SK-N-SH (cell line): Measurements from ENCODE around the gene NOX5. TPM values are rescaled to one million over a fixed set of nuclear protein-coding genes. Genes with fewer than 3 reads are reported as not detected.

Experiments
- CTCF ChIA-PET: fragments of 300-600, 350-600 bp; formaldehyde crosslinking; extraction: SDS; loops from one replicate; lab custom pipeline; 2021; lab: Yijun Ruan, JAX
- POLR2A ChIA-PET: fragments of 350-600 bp; sonication (Branson Sonifier 250); formaldehyde crosslinking; extraction: SDS; loops from one replicate; lab custom pipeline; 2020; ENCODE audit warnings: antibody characterized with exemption, inconsistent platforms; lab: Yijun Ruan, JAX
- DNase-seq: peaks from one replicate; pipeline ENCODE4 v3.0.0; 2012
- H2AFZ ChIP-seq: fragments of 200-600 bp; sonication (generic); 2 replicates; pipeline ENCODE4 v1.8.1; 2016; ENCODE audit warnings: antibody characterized with exemption, mild to moderate bottlenecking, low read depth
- H3F3A ChIP-seq: fragments of 200-600 bp; sonication (generic); replicated peaks from 2 replicates; pipeline ENCODE3; 2016; ENCODE audit warnings: antibody characterized with exemption, mild to moderate bottlenecking; ENCODE audit not compliant: insufficient read depth
- H3K27ac ChIP-seq, 2 experiments: fragments of 200-500 bp in 1 of 2; fragments of 200-600 bp in 1 of 2; sonication (Bioruptor generic) in 1 of 2; sonication (generic), shearing (Covaris generic) in 1 of 2; 2 replicates each; pipeline versions ENCODE4 v1.5.1 to v1.6.1; 2014 to 2016; ENCODE audit warnings: low read depth in 2 of 2, inconsistent platforms in 1 of 2, low read length in 1 of 2, mild to moderate bottlenecking in 1 of 2, mixed read lengths in 1 of 2
- H3K27me3 ChIP-seq: fragments of 200-600 bp; sonication (generic), shearing (Covaris generic); 2 replicates; pipeline ENCODE4 v1.6.1; 2016; ENCODE audit warnings: mixed run types; ENCODE audit not compliant: insufficient read depth
- H3K36me3 ChIP-seq, 2 experiments: fragments of 200-500 bp in 1 of 2; fragments of 200-600 bp in 1 of 2; sonication (Bioruptor generic) in 1 of 2; sonication (generic) in 1 of 2; replicated peaks in 1 of 2; 2 replicates each; pipeline versions ENCODE3 to v1.5.1; 2014 to 2016; ENCODE audit warnings: low read length in 1 of 2, mild to moderate bottlenecking in 1 of 2; ENCODE audit not compliant: insufficient read depth in 2 of 2, control insufficient read depth in 1 of 2
- H3K4me1 ChIP-seq, 2 experiments: fragments of 200-500 bp in 1 of 2; fragments of 200-600 bp in 1 of 2; sonication (Bioruptor generic) in 1 of 2; sonication (generic), shearing (Covaris generic) in 1 of 2; 2 replicates each; pipeline versions ENCODE4 v1.5.1 to v1.6.1; 2014 to 2016; ENCODE audit warnings: low read depth in 1 of 2, low read length in 1 of 2, mixed run types in 1 of 2; ENCODE audit not compliant: insufficient read depth in 2 of 2, control insufficient read depth in 1 of 2
- H3K4me2 ChIP-seq: fragments of 200-600 bp; sonication (generic), shearing (Covaris generic); 2 replicates; pipeline ENCODE4 v1.6.1; 2017; ENCODE audit warnings: mixed run types
- H3K4me3 ChIP-seq, 2 experiments: fragments of 200-500 bp in 1 of 2; fragments of 200-600 bp in 1 of 2; sonication (Bioruptor generic) in 1 of 2; sonication (generic), shearing (Covaris generic) in 1 of 2; 2 replicates each; pipeline versions ENCODE4 v1.5.1 to v1.8.1; 2014 to 2016; ENCODE audit warnings: low read depth in 2 of 2, inconsistent platforms in 1 of 2, low read length in 1 of 2, mild to moderate bottlenecking in 1 of 2, mixed read lengths in 1 of 2, moderate library complexity in 1 of 2
- H3K79me2 ChIP-seq: fragments of 200-600 bp; sonication (generic); 2 replicates; pipeline ENCODE4 v1.8.1; 2017; ENCODE audit warnings: mild to moderate bottlenecking; ENCODE audit not compliant: insufficient read depth
- H3K9ac ChIP-seq: fragments of 200-600 bp; sonication (generic); 2 replicates; pipeline ENCODE4 v1.6.1; 2017; ENCODE audit warnings: mixed run types
- H3K9me2 ChIP-seq: fragments of 200-600 bp; sonication (generic); 2 replicates; pipeline ENCODE4 v1.6.1; 2017; ENCODE audit warnings: mixed run types
- H3K9me3 ChIP-seq: fragments of 200-600 bp; sonication (generic); 2 replicates; pipeline ENCODE4 v1.6.1; 2017; ENCODE audit warnings: mixed run types, mild to moderate bottlenecking, moderate library complexity
- H4K20me1 ChIP-seq: fragments of 200-600 bp; sonication (generic); 2 replicates; pipeline ENCODE4 v1.6.1; 2017; ENCODE audit warnings: mild to moderate bottlenecking, mixed run types; ENCODE audit not compliant: insufficient read depth
- EP300 ChIP-seq, 2 experiments: IDR thresholded peaks; 2 replicates each; pipeline versions ENCODE4 v1.4.0 to v1.6.1; 2012; ENCODE audit warnings: borderline replicate concordance in 1 of 2, low read depth in 1 of 2, low read length in 1 of 2
- EZH2phosphoT487 ChIP-seq: fragments of 200-600 bp; sonication (generic); IDR thresholded peaks from 2 replicates; pipeline ENCODE4 v1.6.1; 2017; ENCODE audit warnings: low read depth, mixed run types, mild to moderate bottlenecking, antibody characterized with exemption, moderate library complexity, borderline replicate concordance
- FOXJ3 ChIP-seq: sonication (generic); formaldehyde crosslinking; IDR thresholded peaks from 2 replicates; pipeline ENCODE4 v1.5.1; 2020; ENCODE audit warnings: mild to moderate bottlenecking, missing genetic modification reagents
- GATA2 ChIP-seq: sonication (generic); formaldehyde crosslinking; IDR thresholded peaks from 2 replicates; pipeline ENCODE4 v1.5.0; 2020; ENCODE audit warnings: mild to moderate bottlenecking, missing genetic modification reagents
- MAX ChIP-seq: IDR thresholded peaks from 2 replicates; pipeline ENCODE4 v1.4.0; 2012; ENCODE audit warnings: low read depth
- MEF2A ChIP-seq: IDR thresholded peaks from 2 replicates; pipeline ENCODE4 v1.4.0; 2012; ENCODE audit warnings: low read depth, borderline replicate concordance
- MXI1 ChIP-seq: IDR thresholded peaks from 2 replicates; pipeline ENCODE4 v1.6.1; 2012; ENCODE audit warnings: mild to moderate bottlenecking, low read depth, low read length, improper control_type of control experiment
- NRF1 ChIP-seq: IDR thresholded peaks from 2 replicates; pipeline ENCODE4 v1.6.1; 2012; ENCODE audit warnings: low read depth, mild to moderate bottlenecking, low read length
- PBX3 ChIP-seq: IDR thresholded peaks from 2 replicates; pipeline ENCODE4; 2012
- POLR2AphosphoS5 ChIP-seq: IDR thresholded peaks from 2 replicates; pipeline ENCODE4 v1.6.1; 2012; ENCODE audit warnings: low read depth, low read length
- REST ChIP-seq: IDR thresholded peaks from 2 replicates; pipeline ENCODE4 v1.6.1; 2012; ENCODE audit warnings: mild to moderate bottlenecking, low read depth, low read length, moderate library complexity
- RFX5 ChIP-seq: IDR thresholded peaks from 2 replicates; pipeline ENCODE4 v1.6.1; 2012; ENCODE audit warnings: mild to moderate bottlenecking, improper control_type of control experiment, low read length
- RXRA ChIP-seq: IDR thresholded peaks from 2 replicates; pipeline ENCODE4 v1.4.0; 2012; ENCODE audit warnings: low read depth, mild to moderate bottlenecking, borderline replicate concordance
- TAF1 ChIP-seq: IDR thresholded peaks from 2 replicates; pipeline ENCODE4 v1.6.1; 2012; ENCODE audit warnings: low read depth, mild to moderate bottlenecking, low read length, moderate library complexity, borderline replicate concordance
- TCF12 ChIP-seq: IDR thresholded peaks from 2 replicates; pipeline ENCODE4 v1.4.0; 2012
- TEAD4 ChIP-seq: IDR thresholded peaks from 2 replicates; pipeline ENCODE4 v1.4.0; 2012; ENCODE audit warnings: mild to moderate bottlenecking, borderline replicate concordance; ENCODE audit not compliant: insufficient read depth
- USF1 ChIP-seq: IDR thresholded peaks from 2 replicates; pipeline ENCODE4 v1.4.0; 2012; ENCODE audit warnings: low read depth, borderline replicate concordance
- ZBTB33 ChIP-seq: IDR thresholded peaks from 2 replicates; pipeline ENCODE4 v1.4.0; 2012; ENCODE audit warnings: low read depth, borderline replicate concordance
- WGBS: methylation state at CpG from one replicate; pipeline ENCODE4 v1.1.6; 2017; ENCODE audit warnings: low lambda C conversion rate; 5-methylcytosine and 5-hydroxymethylcytosine counted together
- polyA plus RNA-seq, 3 experiments: library from polyadenylated mRNA; depleted of rRNA; stranded (reverse); fragments of >200 nt; gene quantifications; 2 replicates each; pipeline ENCODE4 v1.2.3, GENCODE V29; 2012

The NOX5 gene
- polyA plus RNA-seq, 1 of the 3 experiments (the other 2 are of a cell fraction) = 0.05 TPM

GRCh38 chr15:69094124-69094921 lies 79.8 kb downstream of the NOX5 start:
- peaks cover 13 to 25% of the 10 kb centered on the region in 2 experiments; a peak in 3 of 4 replicates for H3K4me1 ChIP-seq
- no peaks in the 10 kb centered on the region for H3K9me2 ChIP-seq
- no peaks in the 10 kb centered on the region for H3K9me3 ChIP-seq
- no peak overlapping the region for H2AFZ ChIP-seq
- 0 out of 4 replicates have a peak overlapping the region, but pooled peaks of 1 of the 2 experiments have one; percentile 2 for H3K27ac ChIP-seq
- peaks cover 3% of the 10 kb centered on the region for H3F3A ChIP-seq
- POLR2A ChIA-PET = no interaction called here
- DNase-seq = peak; percentile 47
- no peaks in the 10 kb centered on the region for H3K36me3 ChIP-seq
- no peak overlapping the region for H3K4me3 ChIP-seq
- H3K9ac ChIP-seq = no peak overlapping the region
- no peaks in the 10 kb centered on the region for H4K20me1 ChIP-seq
- CTCF ChIA-PET = interaction anchor here (0.6 to 0.9 kb wide), 2 partner anchors 39 to 86 kb away, joined by 3 read pairs; no protein-coding TSS in a partner anchor
- no peaks in the 10 kb centered on the region for H3K79me2 ChIP-seq
- peak in 1 of 2 experiments; percentile 38; a peak in 1 of 4 replicates for TF ChIP-seq EP300 (IDR thresholded peaks at IDR 0.05; ENCODE audit: borderline replicate concordance in 1 of 2, low read depth in 1 of 2, low read length in 1 of 2)
- TF ChIP-seq FOXJ3 (CRISPR knock-in tag) = no peak
- TF ChIP-seq MXI1 = 0 out of 2 replicates have a peak, but pooled peaks have one; percentile 19
- no peak for TF ChIP-seq MEF2A
- no peaks in the 10 kb centered on the region for H3K27me3 ChIP-seq
- WGBS = 80% methylated on average over 8 of the region's 8 CpGs
- no peak overlapping the region for H3K4me2 ChIP-seq

- H3K9me3 ChIP-seq = no peaks in the 10 kb centered on the region
- CTCF ChIA-PET = interaction anchor here (0.8 to 1.2 kb wide), 2 partner anchors 36 to 225 kb away, joined by 3 to 6 read pairs; no protein-coding TSS in a partner anchor
- POLR2A ChIA-PET = no interaction called here
These were observed 80.8 kb downstream of the NOX5 start for GRCh38 chr15:69095274-69095673.

More at GRCh38 chr15:69095274-69095673, 80.8 kb downstream of the NOX5 start:
- H3F3A ChIP-seq = peaks cover 3% of the 10 kb centered on the region
- no peak overlapping the region for H3K4me3 ChIP-seq
- H3K4me1 ChIP-seq = peaks cover 13 to 21% of the 10 kb centered on the region in 2 experiments; a peak in 3 of 4 replicates
- no peak overlapping the region; a peak in 1 of 4 replicates for H3K27ac ChIP-seq
- TF ChIP-seq MAX (no peak), NRF1 (no peak), TAF1 (no peak), EP300 (IDR thresholded peaks at IDR 0.05; ENCODE audit: borderline replicate concordance in 1 of 2, low read depth in 1 of 2, low read length in 1 of 2) (no peak), POLR2AphosphoS5 (no peak), PBX3 (no peak), REST (no peak), TEAD4 (no peak), ZBTB33 (no peak), MEF2A (no peak), TCF12 (no peak), EZH2phosphoT487 (no peak), GATA2 (CRISPR knock-in tag) (no peak), USF1 (no peak), RXRA (no peak), RFX5 (no peak)
- no peak overlapping the region for H3K4me2 ChIP-seq
- no peaks in the 10 kb centered on the region for H3K9me2 ChIP-seq
- H3K36me3 ChIP-seq = no peaks in the 10 kb centered on the region
- WGBS = 85% methylated on average over 1 of the region's 1 CpG
- no peak for DNase-seq
- no peak overlapping the region for H2AFZ ChIP-seq
- H3K27me3 ChIP-seq = no peaks in the 10 kb centered on the region
- no peaks in the 10 kb centered on the region for H3K79me2 ChIP-seq
- H4K20me1 ChIP-seq = no peaks in the 10 kb centered on the region
- no peak overlapping the region for H3K9ac ChIP-seq
